ENCODE results near the gene RNU2-1. TPM values are rescaled to one million over a fixed set of nuclear protein-coding genes. Genes with fewer than 3 reads are reported as not detected.
A peak's percentile ranks its signal among the peaks of the same experiment; 100 is the strongest.

The RNU2-1 gene
- total and polyA plus RNA-seq, 2 of the 13 experiments (the other 11 are each of a cell fraction or from before 2014, with no cell fraction given), result not detected

DNA sequence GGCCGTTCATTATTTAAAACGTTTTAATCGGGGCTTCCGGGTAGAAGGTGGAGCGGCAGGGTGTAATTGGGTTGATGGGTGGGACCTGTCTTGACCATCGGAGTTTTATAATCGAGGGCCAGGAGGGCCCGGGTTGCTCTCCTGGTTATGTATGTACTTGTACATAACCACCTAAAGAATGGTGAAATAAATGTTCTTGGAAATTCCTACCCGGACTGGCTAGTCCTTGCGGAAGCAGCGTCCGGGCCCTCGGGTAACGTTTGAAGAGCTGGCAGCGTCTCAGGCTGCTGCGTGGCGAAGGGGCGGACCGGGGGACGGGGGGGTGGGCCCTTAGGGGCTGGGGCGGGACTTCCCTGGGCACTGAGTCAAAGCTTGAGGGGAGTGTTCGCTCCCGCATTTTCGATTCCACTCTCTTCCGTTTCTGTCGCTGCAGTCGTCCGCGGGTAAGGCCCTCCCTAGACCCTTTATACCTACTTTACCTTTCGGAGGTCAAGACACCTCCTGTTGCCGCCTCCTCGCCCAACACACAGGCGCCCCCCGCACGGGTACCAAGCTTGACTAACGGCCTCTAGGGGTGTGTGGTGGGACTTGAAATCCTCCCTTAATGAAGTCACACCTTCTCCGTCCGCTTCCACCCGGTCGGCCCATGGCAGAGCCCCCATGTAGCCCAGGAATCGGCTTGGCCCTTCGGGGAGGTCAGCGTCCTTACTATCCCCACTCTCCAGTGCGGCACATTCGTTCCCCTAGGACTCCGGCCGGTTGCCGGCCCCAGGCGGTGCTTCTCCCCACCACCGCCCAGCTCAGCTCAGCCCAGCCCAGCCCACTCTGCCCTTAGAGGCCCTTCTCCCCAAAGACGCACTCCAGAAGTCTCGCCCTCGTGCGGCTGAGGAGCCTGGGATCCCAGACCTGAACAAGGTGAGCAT, 22.0 kb downstream of the RNU2-1 start, which contains the start of gene TMEM106A (continued):
- no peak; the same call in 1 of the 2 replicates for TF ChIP-seq NR2F6 (IDR thresholded peaks at IDR 0.05)
- peak; percentile 56 for TF ChIP-seq NR2F6 (CRISPR knock-in tag; IDR thresholded peaks at IDR 0.05)
- no peak for TF ChIP-seq NFYC (CRISPR knock-in tag; IDR thresholded peaks at IDR 0.05)
- TF ChIP-seq MED8 (CRISPR knock-in tag; IDR thresholded peaks at IDR 0.05; ENCODE audit: insufficient replicate concordance), result peak; percentile 53
- TF ChIP-seq CREM (IDR thresholded peaks at IDR 0.05), result peak; percentile 25; the same call in 1 of the 2 replicates
- no peak for TF ChIP-seq CREM (CRISPR knock-in tag; IDR thresholded peaks at IDR 0.05)
- no peak for TF ChIP-seq SYNCRIP (IDR thresholded peaks at IDR 0.05; ENCODE audit: insufficient read depth, low read depth, low read length)
- TF ChIP-seq ZNF382 (CRISPR knock-in tag; IDR thresholded peaks at IDR 0.05; ENCODE audit: borderline replicate concordance), result no peak
- TF ChIP-seq HNRNPL (IDR thresholded peaks at IDR 0.05; ENCODE audit: low read depth, low read length), result 0 out of 2 replicates have a peak, but pooled peaks have one; percentile 62
- no peak; the same call in 1 of the 2 replicates for TF ChIP-seq MIXL1 (CRISPR knock-in tag; IDR thresholded peaks at IDR 0.05)
- no peak for TF ChIP-seq MTF1 (CRISPR knock-in tag; IDR thresholded peaks at IDR 0.05)
- TF ChIP-seq KMT2A (CRISPR knock-in tag; IDR thresholded peaks at IDR 0.05), result 0 out of 2 replicates have a peak, but pooled peaks have one; percentile 7
- peak; percentile 12 for TF ChIP-seq PHF5A (CRISPR knock-in tag; IDR thresholded peaks at IDR 0.05; ENCODE audit: low read depth, unreplicated experiment)
- TF ChIP-seq ZNF713 (CRISPR knock-in tag; IDR thresholded peaks at IDR 0.05), result no peak
- TF ChIP-seq KLF12 (CRISPR knock-in tag; IDR thresholded peaks at IDR 0.05; ENCODE audit: borderline replicate concordance), result 0 out of 2 replicates have a peak, but pooled peaks have one; percentile 53
- TF ChIP-seq KDM2A (CRISPR knock-in tag; IDR thresholded peaks at IDR 0.05; ENCODE audit: borderline replicate concordance, low read depth), result peak; percentile 98
- peak; percentile 84; the same call in 1 of the 2 replicates for TF ChIP-seq ZNF274 (CRISPR knock-in tag; IDR thresholded peaks at IDR 0.05)
- no peak for TF ChIP-seq ZSCAN29 (CRISPR knock-in tag; conservative IDR thresholded peaks at IDR 0.05)
- no peak for TF ChIP-seq ZNF230 (CRISPR knock-in tag; IDR thresholded peaks at IDR 0.05)
- TF ChIP-seq JARID2 (CRISPR knock-in tag; IDR thresholded peaks at IDR 0.05; ENCODE audit: insufficient replicate concordance), result no peak
- TF ChIP-seq MTA3 (CRISPR knock-in tag; IDR thresholded peaks at IDR 0.05), result no peak
- TF ChIP-seq STAT5B (CRISPR knock-in tag; IDR thresholded peaks at IDR 0.05), result no peak
- TF ChIP-seq TBL1XR1 (IDR thresholded peaks at IDR 0.05; ENCODE audit: borderline replicate concordance, low read length, partially characterized antibody), result no peak
- TF ChIP-seq PAWR (CRISPR knock-in tag; IDR thresholded peaks at IDR 0.05; ENCODE audit: borderline replicate concordance), result no peak
- no peak for TF ChIP-seq FLYWCH1 (CRISPR knock-in tag; IDR thresholded peaks at IDR 0.05)
- TF ChIP-seq, protein P1, sequence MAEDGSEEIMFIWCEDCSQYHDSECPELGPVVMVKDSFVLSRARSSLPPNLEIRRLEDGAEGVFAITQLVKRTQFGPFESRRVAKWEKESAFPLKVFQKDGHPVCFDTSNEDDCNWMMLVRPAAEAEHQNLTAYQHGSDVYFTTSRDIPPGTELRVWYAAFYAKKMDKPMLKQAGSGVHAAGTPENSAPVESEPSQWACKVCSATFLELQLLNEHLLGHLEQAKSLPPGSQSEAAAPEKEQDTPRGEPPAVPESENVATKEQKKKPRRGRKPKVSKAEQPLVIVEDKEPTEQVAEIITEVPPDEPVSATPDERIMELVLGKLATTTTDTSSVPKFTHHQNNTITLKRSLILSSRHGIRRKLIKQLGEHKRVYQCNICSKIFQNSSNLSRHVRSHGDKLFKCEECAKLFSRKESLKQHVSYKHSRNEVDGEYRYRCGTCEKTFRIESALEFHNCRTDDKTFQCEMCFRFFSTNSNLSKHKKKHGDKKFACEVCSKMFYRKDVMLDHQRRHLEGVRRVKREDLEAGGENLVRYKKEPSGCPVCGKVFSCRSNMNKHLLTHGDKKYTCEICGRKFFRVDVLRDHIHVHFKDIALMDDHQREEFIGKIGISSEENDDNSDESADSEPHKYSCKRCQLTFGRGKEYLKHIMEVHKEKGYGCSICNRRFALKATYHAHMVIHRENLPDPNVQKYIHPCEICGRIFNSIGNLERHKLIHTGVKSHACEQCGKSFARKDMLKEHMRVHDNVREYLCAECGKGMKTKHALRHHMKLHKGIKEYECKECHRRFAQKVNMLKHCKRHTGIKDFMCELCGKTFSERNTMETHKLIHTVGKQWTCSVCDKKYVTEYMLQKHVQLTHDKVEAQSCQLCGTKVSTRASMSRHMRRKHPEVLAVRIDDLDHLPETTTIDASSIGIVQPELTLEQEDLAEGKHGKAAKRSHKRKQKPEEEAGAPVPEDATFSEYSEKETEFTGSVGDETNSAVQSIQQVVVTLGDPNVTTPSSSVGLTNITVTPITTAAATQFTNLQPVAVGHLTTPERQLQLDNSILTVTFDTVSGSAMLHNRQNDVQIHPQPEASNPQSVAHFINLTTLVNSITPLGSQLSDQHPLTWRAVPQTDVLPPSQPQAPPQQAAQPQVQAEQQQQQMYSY (CRISPR knock-in tag; IDR thresholded peaks at IDR 0.05), result no peak
- TF ChIP-seq ZNF883 (CRISPR knock-in tag; IDR thresholded peaks at IDR 0.05; ENCODE audit: not compliant biosample characterization), result peak; percentile 56
- no peak; the same call in 1 of the 2 replicates for TF ChIP-seq NR2F2 (IDR thresholded peaks at IDR 0.05; ENCODE audit: borderline replicate concordance, low read depth)
- no peak for TF ChIP-seq PLRG1 (conservative IDR thresholded peaks at IDR 0.05)
